ENCODE results near the gene LRRIQ4. TPM values are rescaled to one million over a fixed set of nuclear protein-coding genes. Genes with fewer than 3 reads are reported as not detected.

The LRRIQ4 gene
- total and polyA plus RNA-seq, 11 donors = not detected

- DNase-seq = no peak
- TF ChIP-seq POLR2A (IDR thresholded peaks at IDR 0.05) (no peak), CTCF (IDR thresholded peaks at IDR 0.05) (no peak)
These were observed 10.3 kb downstream of the LRRIQ4 start for GRCh38 chr3:169822983-169823382.

GRCh38 chr3:169825316-169825715, 12.6 kb downstream of the LRRIQ4 start:
- H3K27me3 ChIP-seq = peaks cover 0 to 4% (median 0%) of the 10 kb centered on the region in 9 donors
- H3K36me3 ChIP-seq = no peaks in the 10 kb centered on the region
- no peak overlapping the region for H3K27ac ChIP-seq
- intact Hi-C loops (cut with DNase I) = no loop called here
- no peaks in the 10 kb centered on the region for H3K4me1 ChIP-seq
- ATAC-seq = no peak
- no peak for TF ChIP-seq POLR2A (IDR thresholded peaks at IDR 0.05)
- TF ChIP-seq CTCF (IDR thresholded peaks at IDR 0.05) = no peak
- H3K4me3 ChIP-seq = no peak overlapping the region
- DNase-seq = no peak
- 79 to 91% (median 84%) methylated on average over 3 of the region's 3 CpGs for WGBS, 4 donors
- no peaks in the 10 kb centered on the region for H3K9me3 ChIP-seq

More at GRCh38 chr3:169822983-169823382, 10.3 kb downstream of the LRRIQ4 start:
- H3K9me3 ChIP-seq = no peaks in the 10 kb centered on the region
- intact Hi-C loops (cut with DNase I) = no loop called here
- H3K4me1 ChIP-seq = no peaks in the 10 kb centered on the region
- H3K27ac ChIP-seq = no peak overlapping the region
- no peak for ATAC-seq
- peaks cover 0 to 14% (median 0%) of the 10 kb centered on the region in 9 donors for H3K27me3 ChIP-seq
- 82 to 87% (median 84%) methylated on average over 6 of the region's 6 CpGs for WGBS, 4 donors
- no peak overlapping the region for H3K4me3 ChIP-seq
- no peaks in the 10 kb centered on the region for H3K36me3 ChIP-seq

GRCh38 chr3:169827712-169828111, 15.0 kb downstream of the LRRIQ4 start:
- H3K27me3 ChIP-seq = no peaks in the 10 kb centered on the region
- ATAC-seq (no peak), DNase-seq (no peak)
- H3K36me3 ChIP-seq = no peaks in the 10 kb centered on the region
- 64 to 86% (median 79%) methylated on average over 4 of the region's 4 CpGs for WGBS, 4 donors
- no peak for TF ChIP-seq POLR2A (IDR thresholded peaks at IDR 0.05)
- no peak for TF ChIP-seq CTCF (IDR thresholded peaks at IDR 0.05)
- no peaks in the 10 kb centered on the region for H3K4me1 ChIP-seq
- H3K27ac ChIP-seq = no peak overlapping the region
- no peak overlapping the region for H3K4me3 ChIP-seq
- no peaks in the 10 kb centered on the region for H3K9me3 ChIP-seq
- intact Hi-C loops (cut with DNase I) = no loop called here

GRCh38 chr3:169835533-169835932, 22.9 kb downstream of the LRRIQ4 start:
- Histone ChIP-seq H3K4me1 (no peaks in the 10 kb centered on the region), H3K36me3 (no peaks in the 10 kb centered on the region), H3K4me3 (no peak overlapping the region), H3K27me3 (no peaks in the 10 kb centered on the region), H3K9me3 (no peaks in the 10 kb centered on the region), H3K27ac (no peak overlapping the region)
- no peak for TF ChIP-seq CTCF (IDR thresholded peaks at IDR 0.05)
- no peak for TF ChIP-seq POLR2A (IDR thresholded peaks at IDR 0.05)
- intact Hi-C loops (cut with DNase I) = no loop called here
- ATAC-seq (no peak), DNase-seq (no peak)
- 67 to 73% (median 70%) methylated on average over 1 of the region's 1 CpG for WGBS, 4 donors
